Measurements from ENCODE around the gene CD36. TPM values are rescaled to one million over a fixed set of nuclear protein-coding genes. Genes with fewer than 3 reads are reported as not detected.

Gene CD36
- total RNA-seq, 1 experiment from 2014 or later: 1.4 TPM

- ATAC-seq (no peak), DNase-seq (ENCODE audit: low spot score) (no peak)
- ChIA-PET CTCF (no interaction called here), POLR2A (no interaction called here)
- Mint-ChIP-seq H3K9me3 (peaks cover 7% of the 10 kb centered on the region; the same call in 1 of the 2 replicates), H3K27me3 (ENCODE audit: low read depth) (no peaks in the 10 kb centered on the region), H3K36me3 (no peaks in the 10 kb centered on the region), H3K27ac (no peak overlapping the region), H3K4me1 (peaks cover 6% of the 10 kb centered on the region), H3K4me3 (no peak overlapping the region)
- TF ChIP-seq HMGA2 (CRISPR knock-in tag; IDR thresholded peaks at IDR 0.05): no peak
- no peak for TF ChIP-seq ZNF423 (CRISPR knock-in tag; IDR thresholded peaks at IDR 0.05)
- TF ChIP-seq IRF1 (CRISPR knock-in tag; IDR thresholded peaks at IDR 0.05): no peak
- TF ChIP-seq TCF7 (CRISPR knock-in tag; IDR thresholded peaks at IDR 0.05; ENCODE audit: low read depth): no peak
- TF ChIP-seq ELF4 (CRISPR knock-in tag; IDR thresholded peaks at IDR 0.05; ENCODE audit: low read depth): no peak
- no peak for TF ChIP-seq FOXK1 (CRISPR knock-in tag; IDR thresholded peaks at IDR 0.05)
- no peak for TF ChIP-seq ARID4B (CRISPR knock-in tag; IDR thresholded peaks at IDR 0.05; ENCODE audit: borderline replicate concordance)
- no peak for TF ChIP-seq GABPB1 (CRISPR knock-in tag; IDR thresholded peaks at IDR 0.05)
- no peak for TF ChIP-seq SP1 (CRISPR knock-in tag; conservative IDR thresholded peaks at IDR 0.05)
- TF ChIP-seq AFF4 (CRISPR knock-in tag; IDR thresholded peaks at IDR 0.05; ENCODE audit: borderline replicate concordance): no peak
- no peak for TF ChIP-seq TEAD1 (CRISPR knock-in tag; IDR thresholded peaks at IDR 0.05)
- no peak for TF ChIP-seq FOXJ3 (CRISPR knock-in tag; IDR thresholded peaks at IDR 0.05; ENCODE audit: borderline replicate concordance)
- no peak for TF ChIP-seq MYBL2 (CRISPR knock-in tag; IDR thresholded peaks at IDR 0.05)
- TF ChIP-seq ZNF281 (CRISPR knock-in tag; IDR thresholded peaks at IDR 0.05): no peak
- no peak for TF ChIP-seq NFE2L1 (CRISPR knock-in tag; IDR thresholded peaks at IDR 0.05)
- TF ChIP-seq PRRX2 (CRISPR knock-in tag; IDR thresholded peaks at IDR 0.05): no peak
- no peak for TF ChIP-seq ZNF232 (CRISPR knock-in tag; IDR thresholded peaks at IDR 0.05)
- no peak for TF ChIP-seq SMAD3 (CRISPR knock-in tag; IDR thresholded peaks at IDR 0.05; ENCODE audit: borderline replicate concordance)
- TF ChIP-seq JAZF1 (CRISPR knock-in tag; IDR thresholded peaks at IDR 0.05): no peak
These were observed 66.8 kb downstream of the CD36 start for GRCh38 chr7:80705130-80705781.

Measured in WTC11 (cell line).